ENCODE measurements around the gene SPEG. TPM values are rescaled to one million over a fixed set of nuclear protein-coding genes. Genes with fewer than 3 reads are reported as not detected.

Gene SPEG
- polyA plus RNA-seq, 2 of the 4 experiments (the other 2 are of a cell fraction), result 2.3 to 11.5 TPM

- FAIRE-seq (no peak), ATAC-seq (peak; percentile 19 to 53; a peak in 3 of 6 replicates), DNase-seq (ENCODE audit: low read depth in 1 of 2, low spot score in 1 of 2) (peak in 1 of 2 experiments; percentile 14)
- peak overlapping the region; percentile 97 for H3K4me2 ChIP-seq
- POLR2A ChIA-PET, result interaction anchor here (1.4 to 1.5 kb wide), 2 partner anchors 12 to 69 kb away, joined by 3 to 4 read pairs; no protein-coding TSS in a partner anchor
- H3K4me3 ChIP-seq, result peak overlapping the region; percentile 90; the same call in 2 of the 3 replicates
- TF ChIP-seq HOXB5 (CRISPR knock-in tag; IDR thresholded peaks at IDR 0.05), result no peak
- TF ChIP-seq SREBF2 (IDR thresholded peaks at IDR 0.05), result no peak
- peak; percentile 67 for TF ChIP-seq ZC3H11A (IDR thresholded peaks at IDR 0.05)
- TF ChIP-seq E2F6 (IDR thresholded peaks at IDR 0.05; ENCODE audit: borderline replicate concordance, low read depth), result no peak
- no peak for TF ChIP-seq HOXA7 (CRISPR knock-in tag; IDR thresholded peaks at IDR 0.05)
- TF ChIP-seq POLR2AphosphoS2 (conservative IDR thresholded peaks at IDR 0.05; ENCODE audit: low read length), result no peak
- no peak for TF ChIP-seq FOXS1 (CRISPR knock-in tag; IDR thresholded peaks at IDR 0.05)
- no peak for TF ChIP-seq NR3C1 (IDR thresholded peaks at IDR 0.05)
- TF ChIP-seq KDM1A (IDR thresholded peaks at IDR 0.05; ENCODE audit: low read depth), result 0 out of 2 replicates have a peak, but pooled peaks have one; percentile 18
- no peak for TF ChIP-seq EHF (CRISPR knock-in tag; IDR thresholded peaks at IDR 0.05)
- no peak for TF ChIP-seq MAFK (IDR thresholded peaks at IDR 0.05; ENCODE audit: partially characterized antibody)
- no peak for TF ChIP-seq HES2 (IDR thresholded peaks at IDR 0.05)
- TF ChIP-seq MAZ (IDR thresholded peaks at IDR 0.05; ENCODE audit: borderline replicate concordance, low read depth, low read length), result no peak
- TF ChIP-seq PBX3 (IDR thresholded peaks at IDR 0.05), result no peak
- TF ChIP-seq HEYL (CRISPR knock-in tag; IDR thresholded peaks at IDR 0.05), result no peak
- peak overlapping the region; percentile 81 to 91 for H3K27ac ChIP-seq
- CTCF ChIA-PET, result interaction anchor here (0.9 to 89.4 kb wide), 7 partner anchors 10 to 66 kb away, joined by 3 to 3291 read pairs (median 6); partner anchors contain the start of genes ASIC4, CHPF, GMPPA and TMEM198
- no peaks in the 10 kb centered on the region for H3K9me3 ChIP-seq
- WGBS (ENCODE audit: missing lambda C conversion rate), result 51% methylated on average over 6 of the region's 6 CpGs
- H3K4me1 ChIP-seq, result peaks cover 17% of the 10 kb centered on the region
Measured at GRCh38 chr2:219440388-219441256, 6.0 kb downstream of the SPEG start.

GRCh38 chr2:219441451-219442255 lies 7.0 kb downstream of the SPEG start:
- DNase-seq (ENCODE audit: low read depth in 1 of 2, low spot score in 1 of 2), result peak; percentile 46 to 64
- Histone ChIP-seq H3K4me3 (peak overlapping the region; percentile 90), H3K4me2 (peak overlapping the region; percentile 97), H3K9me3 (no peaks in the 10 kb centered on the region), H3K4me1 (peaks cover 20% of the 10 kb centered on the region), H3K27ac (peak overlapping the region; percentile 81 to 91)
- no peak for FAIRE-seq
- 3% methylated on average over 14 of the region's 78 CpGs for WGBS (ENCODE audit: missing lambda C conversion rate)
- ChIA-PET CTCF (interaction anchor here (1.0 to 89.4 kb wide), 6 partner anchors 14 to 65 kb away, joined by 3 to 3291 read pairs (median 6); partner anchors contain the start of genes ASIC4, CHPF, GMPPA and TMEM198), POLR2A (interaction anchor here (0.7 to 1.5 kb wide), 4 partner anchors 11 to 163 kb away, joined by 3 to 6 read pairs (median 4); no protein-coding TSS in a partner anchor)
- peak; percentile 47 to 66; a peak in 5 of 6 replicates for ATAC-seq
- TF ChIP-seq EHF (CRISPR knock-in tag; IDR thresholded peaks at IDR 0.05) (no peak), HMGXB4 (CRISPR knock-in tag; IDR thresholded peaks at IDR 0.05; ENCODE audit: borderline replicate concordance) (no peak), NPAS2 (CRISPR knock-in tag; IDR thresholded peaks at IDR 0.05; ENCODE audit: borderline replicate concordance) (no peak), CHD4 (IDR thresholded peaks at IDR 0.05; ENCODE audit: borderline replicate concordance) (no peak), MYC (IDR thresholded peaks at IDR 0.05; ENCODE audit: borderline replicate concordance, low read length) (no peak), PBX3 (IDR thresholded peaks at IDR 0.05) (no peak), BCL3 (IDR thresholded peaks at IDR 0.05) (no peak), KDM1A (IDR thresholded peaks at IDR 0.05; ENCODE audit: low read depth) (no peak), POLR2AphosphoS2 (conservative IDR thresholded peaks at IDR 0.05; ENCODE audit: low read length) (no peak), JUNB (IDR thresholded peaks at IDR 0.05) (no peak), SREBF2 (IDR thresholded peaks at IDR 0.05) (no peak), FOXS1 (CRISPR knock-in tag; IDR thresholded peaks at IDR 0.05) (no peak), ELK1 (IDR thresholded peaks at IDR 0.05; ENCODE audit: low read depth, low read length) (no peak), TFCP2L1 (CRISPR knock-in tag; IDR thresholded peaks at IDR 0.05) (no peak)

All from A549 (cell line).